Measurements from ENCODE around the gene EOLA2.
"Not testable (repeated sequence)": the region's sequence is repeated elsewhere in the genome, so short reads cannot be mapped to it uniquely, and the experiment has no call there.

Gene EOLA2

DNA sequence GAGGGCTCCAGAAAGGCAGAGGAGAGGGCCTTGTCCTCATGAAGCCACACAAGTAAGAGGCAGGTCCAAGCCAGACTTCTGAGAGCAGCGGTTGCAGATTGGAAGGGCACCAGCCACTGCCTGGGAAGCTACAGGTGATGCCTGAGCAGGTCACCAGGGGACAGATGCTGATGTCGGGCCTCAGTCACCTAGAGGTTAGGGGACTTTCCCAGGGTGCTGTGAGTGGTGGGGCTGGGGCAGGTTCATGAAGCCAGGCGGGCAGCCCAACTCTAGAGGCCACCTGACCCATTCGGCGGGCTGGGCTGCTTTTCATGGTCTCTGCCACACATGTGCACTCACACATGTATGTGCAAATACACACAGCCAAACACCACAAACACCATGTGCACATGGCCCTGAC lies 5.3 kb downstream of the EOLA2 start:
- DNase-seq (ENCODE audit: low read depth in 2 of 2) = not testable (repeated sequence)

DNA sequence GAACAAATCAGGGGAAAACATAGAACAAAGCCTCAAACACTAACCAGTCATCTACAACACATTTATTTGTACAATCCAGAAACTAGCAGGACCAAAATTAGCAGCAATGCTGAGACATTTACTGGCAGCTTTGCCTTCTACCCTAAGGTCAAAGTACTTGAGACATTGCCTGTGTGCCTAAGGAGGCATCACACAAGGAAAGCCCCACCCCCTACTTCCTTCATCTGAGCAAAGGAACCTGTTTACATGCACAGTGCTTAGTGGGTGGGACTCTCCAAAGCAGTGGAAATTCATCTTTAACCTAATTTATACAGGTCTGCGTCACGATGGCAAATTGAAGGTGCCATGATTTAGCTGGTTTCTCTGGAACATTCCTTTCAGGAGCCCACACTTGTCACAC lies 6.1 kb downstream of the EOLA2 start:
- not testable (repeated sequence) for DNase-seq (ENCODE audit: low read depth in 2 of 2)

DNA sequence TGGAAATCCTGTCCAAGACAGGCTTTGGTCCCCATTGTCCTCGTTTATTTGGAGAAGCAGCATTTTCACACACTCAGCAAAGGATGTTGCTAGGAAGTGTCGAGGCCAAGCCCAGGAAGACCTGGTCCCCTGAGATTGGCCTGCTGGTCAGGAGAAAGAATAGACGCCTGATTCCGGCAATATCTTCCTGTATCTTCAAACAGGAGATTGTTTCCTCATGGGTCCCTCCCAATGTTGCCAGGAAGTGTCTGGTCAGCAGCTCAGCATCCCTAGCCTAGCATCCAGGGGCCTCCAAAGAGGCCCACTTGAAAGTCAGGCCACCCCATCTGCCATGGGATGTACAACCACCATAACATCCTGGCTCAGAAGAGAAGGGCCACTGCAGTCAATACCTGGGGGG lies 6.9 kb downstream of the EOLA2 start:
- DNase-seq (ENCODE audit: low read depth in 2 of 2) = not testable (repeated sequence)

DNA sequence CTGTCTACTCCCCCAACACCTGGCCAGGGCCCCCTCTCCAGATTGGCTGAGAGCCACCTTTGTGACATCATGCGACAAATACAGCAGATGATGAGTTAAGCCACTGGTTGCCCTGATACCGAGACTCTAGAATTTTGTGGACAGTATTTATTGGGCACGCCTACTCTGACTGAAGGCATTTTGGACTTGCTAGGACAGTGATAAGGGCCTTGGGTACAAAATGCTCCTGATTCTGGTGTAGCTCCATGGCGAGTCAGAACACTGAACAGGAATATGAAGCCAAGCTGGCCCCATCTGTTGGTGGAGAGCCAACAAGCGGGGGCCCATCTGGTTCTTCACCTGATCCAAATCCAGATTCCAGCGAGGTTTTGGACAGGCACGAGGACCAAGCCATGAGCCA lies 8.9 kb downstream of the EOLA2 start, which contains the start of gene HSFX4:
Gene HSFX4 (plus strand): TSS at position 174 of the 400 bp plus-strand sequence. CDS start 72 bp downstream, at position 246.
- DNase-seq (ENCODE audit: low read depth in 2 of 2) = not testable (repeated sequence)

DNA sequence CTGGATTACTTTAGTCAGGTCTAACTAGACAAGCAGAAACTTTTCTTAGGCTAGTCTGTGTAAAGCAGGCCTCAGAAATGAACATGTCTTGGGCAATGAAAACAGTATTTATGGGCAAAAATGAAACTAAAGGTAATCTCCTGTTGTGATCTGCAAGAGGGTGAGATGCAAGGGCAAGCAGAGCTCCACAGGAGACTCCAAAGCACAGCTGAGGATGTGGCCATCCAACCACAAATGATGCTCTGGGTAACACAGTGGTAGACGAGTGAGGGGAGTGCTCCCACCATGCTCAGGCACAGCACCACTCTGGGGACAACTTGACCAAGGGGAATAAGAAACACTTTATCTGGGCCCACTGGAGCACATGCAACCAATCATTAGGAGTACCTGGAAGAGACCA lies 9.7 kb downstream of the EOLA2 start:
- DNase-seq (ENCODE audit: low read depth in 2 of 2) = not testable (repeated sequence)

DNA sequence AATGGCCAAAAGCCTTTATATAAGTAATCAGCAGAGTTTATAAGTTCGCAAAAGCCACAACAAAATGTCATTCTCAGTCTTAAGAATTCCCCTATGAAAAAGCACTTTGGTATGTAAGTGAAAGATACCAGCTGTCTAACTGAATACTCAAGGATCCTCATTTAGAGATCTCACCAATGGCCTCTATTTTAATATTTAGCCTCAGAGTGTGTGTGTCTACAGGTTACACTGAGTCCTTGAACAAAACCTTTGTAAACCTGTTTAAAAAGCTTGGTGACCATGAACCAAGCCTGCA lies 10.4 kb downstream of the EOLA2 start:
- DNase-seq (ENCODE audit: low read depth in 2 of 2) = not testable (repeated sequence)

DNA sequence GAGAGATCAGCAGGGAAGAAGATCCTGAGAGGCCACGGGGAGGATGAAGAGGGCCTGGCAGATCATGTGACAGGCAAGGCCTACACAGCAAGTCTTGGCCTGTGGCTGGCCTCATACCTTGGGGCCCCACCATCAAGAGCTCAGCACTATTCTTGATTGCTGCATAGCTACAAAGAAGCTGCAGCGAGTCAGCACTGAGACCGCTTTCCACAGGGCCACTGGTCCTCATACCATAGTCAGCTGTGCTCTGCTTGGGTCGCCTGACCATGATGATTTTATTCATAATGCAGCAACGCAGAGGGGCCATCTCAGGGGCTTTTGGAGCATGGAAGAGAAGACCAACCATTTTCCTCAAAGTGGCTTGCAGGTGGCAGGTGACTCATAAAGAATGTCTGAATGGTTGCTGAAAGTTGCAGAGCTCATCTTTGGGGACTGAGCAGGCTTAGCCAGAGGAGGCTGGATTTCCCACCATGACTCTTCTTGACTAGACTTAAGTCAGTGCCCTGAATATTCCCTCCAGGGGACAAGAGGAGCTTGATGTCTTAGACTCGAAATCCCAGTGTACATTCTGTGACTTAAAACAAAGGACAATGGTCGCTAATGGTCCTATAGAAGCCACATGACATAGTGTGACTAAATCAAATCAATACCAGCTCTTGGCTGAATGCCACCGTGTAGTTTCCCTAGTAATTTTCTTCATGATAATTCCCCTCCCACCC lies 10.9 kb downstream of the EOLA2 start:
- DNase-seq (ENCODE audit: low read depth in 2 of 2) = not testable (repeated sequence)

DNA sequence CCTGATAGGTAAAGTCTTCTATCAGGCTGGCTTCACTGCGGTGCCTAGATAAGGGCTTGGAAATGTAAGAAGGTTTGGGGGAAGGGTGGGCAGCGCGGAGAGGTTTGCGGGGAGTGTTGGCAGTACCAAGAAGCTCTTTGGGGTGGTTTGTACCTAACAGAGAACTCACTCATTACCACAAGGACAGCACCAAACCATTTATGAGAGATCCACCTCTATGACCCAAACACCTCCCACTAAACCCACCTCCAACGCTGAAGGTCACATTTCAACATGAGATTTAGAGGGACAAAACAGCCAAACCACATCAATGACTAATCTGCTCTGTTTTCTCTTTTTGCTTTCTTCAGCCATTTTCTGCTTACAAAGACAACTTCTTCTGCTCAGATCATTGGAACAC lies 13.9 kb downstream of the EOLA2 start:
- not testable (repeated sequence) for DNase-seq (ENCODE audit: low read depth in 2 of 2)

DNA sequence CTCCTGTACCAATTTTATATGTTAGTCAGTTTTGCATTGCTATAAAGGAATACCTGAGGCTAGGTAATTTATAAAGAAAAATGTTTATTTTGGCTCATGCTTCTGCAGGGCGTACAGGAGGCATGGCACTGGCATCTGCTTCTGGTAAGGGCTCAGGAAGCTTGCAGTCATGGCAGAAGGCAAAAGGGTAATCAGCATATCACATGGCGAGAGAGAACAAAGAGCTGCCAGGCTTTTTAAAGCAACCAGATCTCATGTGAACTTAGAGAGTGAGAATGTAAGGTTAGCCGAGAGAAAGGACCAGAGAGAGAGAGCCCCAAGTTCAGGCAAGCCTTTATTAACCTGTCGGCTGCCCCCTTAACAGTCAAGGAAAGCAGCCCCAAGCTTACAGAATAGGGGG lies 14.5 kb downstream of the EOLA2 start:
- not testable (repeated sequence) for DNase-seq (ENCODE audit: low read depth in 2 of 2)

DNA sequence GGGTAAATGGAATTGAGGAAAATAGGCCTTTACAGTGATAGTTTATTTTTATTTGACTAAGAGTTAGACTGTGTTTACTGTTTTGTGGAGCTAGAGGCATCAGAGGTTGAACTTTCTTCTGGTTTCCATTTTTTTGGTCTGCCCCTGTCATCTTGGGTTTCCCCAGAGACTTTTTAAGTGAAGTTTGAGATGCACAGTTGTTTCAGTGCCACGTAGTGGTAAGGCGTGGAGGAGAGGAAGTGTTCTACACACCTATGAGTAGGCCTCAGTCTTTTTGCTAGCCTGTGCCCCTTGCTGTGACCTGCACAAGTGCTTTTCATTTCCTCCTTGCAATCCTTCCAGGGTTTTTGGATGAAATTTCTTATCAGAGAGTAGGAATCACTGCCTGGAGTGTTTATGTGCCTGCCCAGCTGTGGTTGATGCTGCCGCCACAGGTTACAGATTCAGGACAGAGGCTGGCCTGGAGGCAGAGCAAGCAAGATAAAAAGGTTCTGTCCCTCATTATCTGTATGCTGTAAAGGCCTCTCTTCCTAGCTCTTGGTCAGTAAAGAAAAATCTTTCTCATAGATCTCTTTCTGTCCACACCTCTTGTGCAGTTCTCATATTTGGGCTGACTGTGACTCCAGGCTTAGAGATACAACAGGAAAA lies 21.4 kb downstream of the EOLA2 start:
- no peak for DNase-seq (ENCODE audit: low read depth in 2 of 2)

DNA sequence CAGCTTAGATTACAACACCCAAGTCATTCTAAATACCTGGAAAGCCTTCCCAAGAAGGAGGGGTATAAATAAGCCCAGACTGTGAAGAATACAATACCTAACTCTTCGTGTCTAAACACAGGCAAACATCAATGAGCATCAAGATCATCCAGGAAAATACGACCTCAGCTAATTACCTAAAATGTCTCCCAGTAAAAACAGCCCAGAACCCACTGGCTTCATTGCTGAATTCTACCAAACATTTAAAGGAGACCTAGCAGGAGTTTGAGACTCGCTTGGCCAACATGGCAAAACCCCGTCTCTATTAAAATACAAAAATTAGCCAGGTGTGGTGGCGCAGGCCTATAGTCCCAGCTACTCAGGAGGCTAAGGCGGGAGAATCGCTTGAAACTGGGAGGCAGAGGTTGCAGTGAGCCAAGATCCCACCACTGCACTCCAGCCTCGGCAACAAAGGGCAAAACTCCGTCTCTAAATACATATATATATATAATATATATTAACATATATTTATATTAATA lies 28.1 kb downstream of the EOLA2 start:
- no peak for DNase-seq (ENCODE audit: low read depth in 2 of 2)

DNA sequence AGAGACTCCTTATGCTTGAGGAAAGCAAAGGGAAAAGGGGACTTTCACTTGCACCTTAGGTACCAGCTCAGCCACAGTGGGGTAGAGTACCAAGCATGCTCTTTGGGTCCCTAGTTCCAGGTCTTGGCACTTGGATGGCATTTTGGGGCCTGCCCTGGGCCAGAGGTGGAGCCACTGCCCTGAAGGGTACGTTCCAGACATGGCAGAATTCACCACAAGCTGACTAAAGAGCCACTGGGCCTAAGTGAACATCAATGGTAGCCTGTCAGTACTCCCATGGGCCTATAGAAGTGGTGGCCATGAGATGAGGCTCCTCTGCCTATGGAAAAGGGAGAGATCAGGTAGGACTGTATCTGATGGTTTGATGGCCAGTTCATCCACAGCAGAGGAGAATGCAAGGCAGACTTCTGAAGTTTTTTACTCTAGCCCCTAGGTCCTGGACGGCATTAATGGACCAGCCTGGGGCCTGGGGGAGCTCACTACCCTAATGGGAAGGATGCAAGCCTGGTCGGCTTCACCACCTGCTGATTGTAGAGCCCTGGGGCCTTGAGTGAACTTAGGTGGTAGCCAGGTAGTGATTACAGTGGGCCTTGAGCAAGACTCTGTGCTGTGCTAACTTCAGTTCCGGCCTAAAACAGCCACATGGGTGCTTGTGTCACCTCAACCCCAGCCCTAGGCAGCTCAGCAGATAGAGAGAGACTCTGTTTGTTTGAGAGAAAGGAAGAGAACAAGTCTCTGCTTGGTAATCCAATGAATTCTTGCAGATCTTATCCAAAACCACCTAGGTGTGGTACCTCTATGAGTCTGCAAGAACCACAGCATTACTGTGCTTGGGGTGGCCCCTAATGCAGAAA lies 28.7 kb downstream of the EOLA2 start:
- no peak for DNase-seq (ENCODE audit: low read depth in 2 of 2)

DNA sequence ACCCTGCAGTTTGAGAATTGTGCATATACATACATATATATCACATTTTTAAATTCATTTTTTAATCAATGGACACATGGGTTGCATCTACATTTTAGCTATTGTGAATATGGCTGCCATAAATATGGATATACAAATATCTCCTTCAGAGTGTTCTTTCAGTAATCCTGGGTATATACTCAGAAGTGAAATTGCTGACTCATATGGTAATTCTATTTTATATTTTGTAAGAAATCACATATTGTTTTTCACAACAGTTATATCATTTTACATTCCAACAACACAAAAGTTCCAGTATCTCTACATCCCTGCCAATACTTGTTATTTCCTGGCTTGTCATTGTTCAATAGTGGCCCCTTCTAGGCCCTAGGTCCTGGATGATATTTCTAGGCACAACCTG lies 29.6 kb downstream of the EOLA2 start:
- no peak for DNase-seq (ENCODE audit: low read depth in 2 of 2)

DNA sequence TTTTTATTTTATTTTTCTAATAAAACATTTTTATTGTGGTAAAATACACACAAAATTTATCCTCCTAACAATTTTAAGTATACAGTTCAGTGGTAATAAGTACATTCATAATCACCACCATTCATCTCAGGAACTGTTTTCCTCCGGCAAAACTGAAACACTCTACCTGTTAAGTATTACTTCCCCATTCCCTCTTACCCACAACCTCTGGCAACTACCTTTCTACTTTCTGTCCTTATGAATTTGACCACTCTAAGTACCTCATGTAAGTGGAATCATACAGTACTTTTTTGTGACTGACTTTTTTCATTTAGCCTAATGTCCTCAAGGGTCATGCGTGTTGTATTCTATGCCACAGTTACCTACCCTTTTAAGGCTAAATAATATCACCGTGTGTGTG lies 30.0 kb downstream of the EOLA2 start:
- no peak for DNase-seq (ENCODE audit: low read depth in 2 of 2)

DNA sequence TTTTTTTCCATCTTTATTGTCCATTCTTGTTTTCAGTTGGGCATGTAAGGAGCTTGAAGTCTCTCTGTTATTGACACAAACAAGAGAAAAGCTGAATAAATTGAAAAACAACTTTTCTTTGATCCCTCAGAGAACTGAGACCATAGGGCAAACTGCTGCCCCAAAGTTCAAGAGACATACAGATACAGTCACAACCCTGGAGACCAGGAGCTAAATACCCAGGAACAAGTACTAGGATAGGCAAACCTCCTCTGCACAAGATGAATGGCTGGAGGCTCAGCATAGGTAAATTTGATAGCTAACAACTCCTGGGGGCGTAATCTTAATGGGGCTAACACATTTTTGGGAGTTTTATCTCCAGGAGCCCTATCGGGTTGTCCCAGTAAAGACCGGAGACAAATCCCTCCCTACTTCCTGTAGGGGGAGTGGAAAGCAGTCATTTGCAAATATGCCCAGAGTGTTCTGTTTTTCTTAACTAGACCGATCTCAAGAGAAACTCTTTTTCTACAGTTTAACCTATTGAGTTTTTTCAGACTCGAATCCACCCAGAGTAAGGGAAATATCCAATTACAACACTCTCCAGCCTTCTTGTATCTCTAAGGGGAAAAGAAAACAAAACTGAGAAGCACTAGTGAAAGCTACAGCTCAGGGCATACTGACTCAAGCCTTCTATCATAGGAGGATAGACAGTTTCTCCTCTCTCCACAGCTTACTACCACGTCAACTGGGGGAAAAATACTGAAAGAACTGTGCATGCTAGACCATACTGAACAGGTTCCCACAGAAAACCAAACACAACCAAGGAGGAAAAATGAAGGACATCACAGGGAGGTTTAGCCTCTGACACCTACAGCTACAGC lies 34.2 kb downstream of the EOLA2 start:
- DNase-seq (ENCODE audit: low read depth in 2 of 2) = no peak

DNA sequence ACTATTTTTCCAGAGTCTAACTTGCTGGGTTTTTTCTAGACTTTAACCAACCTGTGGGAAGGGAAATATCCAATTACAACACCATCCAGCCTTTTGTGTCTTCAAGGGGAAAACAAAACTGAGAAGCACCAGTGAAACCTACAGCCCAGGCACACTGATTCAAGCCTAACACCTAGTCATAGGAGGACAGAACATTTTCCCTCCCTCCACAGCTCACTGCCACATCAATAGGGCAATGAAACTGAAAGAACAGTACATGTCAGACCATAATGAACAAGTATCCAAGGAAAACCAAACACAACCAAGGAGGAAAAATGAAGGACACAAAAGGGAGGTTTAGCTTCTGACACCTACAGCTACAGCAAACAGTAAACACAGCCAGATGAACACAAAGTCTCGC lies 39.7 kb downstream of the EOLA2 start:
- no peak for DNase-seq (ENCODE audit: low read depth in 2 of 2)

DNA sequence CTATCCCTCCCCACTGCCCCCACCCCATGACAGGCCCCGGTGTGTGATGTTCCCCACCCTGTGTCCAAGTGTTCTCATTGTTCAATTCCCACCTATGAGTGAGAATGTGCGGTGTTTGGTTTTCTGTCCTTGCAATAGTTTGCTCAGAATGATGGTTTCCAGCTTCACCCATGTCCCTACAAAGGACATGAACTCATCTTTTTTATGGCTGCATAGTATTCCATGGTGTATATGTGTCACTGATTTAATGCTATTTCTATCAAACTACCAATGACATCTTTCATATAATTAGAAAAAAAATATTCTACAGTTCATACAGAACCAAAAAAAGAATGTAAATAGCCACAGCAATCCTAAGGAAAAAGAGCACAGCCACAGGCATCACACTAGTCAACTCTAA lies 47.5 kb downstream of the EOLA2 start:
- DNase-seq (ENCODE audit: low read depth in 2 of 2) = not testable (repeated sequence)

All from stimulated activated CD4-positive, alpha-beta T cell treated with anti-CD3 and anti-CD28 coated beads, Interleukin-1b, Interleukin-23, amount 100 ng/mL, for 4 hours (primary cell).